AG09319 (cell line): ENCODE data around the gene GRM3.

Experiments used
- DNase-seq: peaks from one replicate; pipeline ENCODE4 v3.0.0-alpha.2; 2010; ENCODE audit warnings: low read depth; ENCODE audit errors: extremely low read depth
- CTCF ChIP-seq: IDR thresholded peaks from 2 replicates; pipeline ENCODE4 v1.5.1; 2011; ENCODE audit warnings: low read depth, mild to moderate bottlenecking, inconsistent platforms, low read length, moderate library complexity

GRM3 gene

GRCh38 chr7:86889501-86889900 is 245.8 kb downstream of the GRM3 start:
- no peak for TF ChIP-seq CTCF
- DNase-seq: no peak

GRCh38 chr7:86898171-86898570 is 254.5 kb downstream of the GRM3 start:
- no peak for TF ChIP-seq CTCF
- no peak for DNase-seq

- DNase-seq: no peak
- TF ChIP-seq CTCF: no peak
These were observed 257.2 kb downstream of the GRM3 start for GRCh38 chr7:86900886-86901285.

- TF ChIP-seq CTCF: peak; percentile 72
- no peak for DNase-seq
These were observed 261.5 kb downstream of the GRM3 start for GRCh38 chr7:86904949-86905834.

- TF ChIP-seq CTCF: no peak
- DNase-seq: no peak
These were observed 265.2 kb downstream of the GRM3 start for GRCh38 chr7:86908948-86909347.

- peak; percentile 1; the same call in 1 of the 2 replicates for TF ChIP-seq CTCF
- no peak for DNase-seq
These were observed 267.9 kb downstream of the GRM3 start for GRCh38 chr7:86911659-86912058.

GRCh38 chr7:86913709-86914108 is 270.0 kb downstream of the GRM3 start:
- no peak for TF ChIP-seq CTCF
- DNase-seq: peak; percentile 60
